GM12878 (cell line): ENCODE results near the gene CPNE5. TPM values are rescaled to one million over a fixed set of nuclear protein-coding genes. Genes with fewer than 3 reads are reported as not detected.

Experiments
- ATAC-seq: fragments of 200-7000 bp; cut with Tn5 transposase; 3 replicates; pipeline ENCODE4 v1.9.1; 2020; ENCODE audit warnings: mild to moderate bottlenecking, moderate library complexity
- BruUV-seq: library from RNA; stranded (reverse); fragments of 400-500 nt; replicated peaks from 2 replicates; lab custom pipeline; 2021; lab: Mats Ljungman, UMichigan
- CTCF ChIA-PET: fragments of 300-600 bp; sonication (Branson Sonifier 250); formaldehyde crosslinking; extraction: SDS; loops from one replicate; lab custom pipeline; 2021; ENCODE audit warnings: inconsistent platforms; lab: Yijun Ruan, JAX
- POLR2A ChIA-PET: fragments of 350-600 bp; formaldehyde crosslinking; extraction: SDS; loops from one replicate; lab custom pipeline; 2021; ENCODE audit warnings: inconsistent platforms; lab: Charles Lee
- RAD21 ChIA-PET: fragments of 300-600 bp; sonication (Branson Sonifier 250); formaldehyde crosslinking; loops from one replicate; lab custom pipeline; 2023; ENCODE audit warnings: antibody characterized with exemption; ENCODE audit not compliant: unreplicated experiment; lab: Charles Lee
- SMC1A ChIA-PET: fragments of 300-600 bp; sonication (Branson Sonifier 250); formaldehyde crosslinking; loops from one replicate; lab custom pipeline; 2023; ENCODE audit not compliant: unreplicated experiment, uncharacterized antibody; lab: Charles Lee
- DNase-seq: peaks from one replicate; pipeline ENCODE4 v3.0.0-alpha.2; 2011; ENCODE audit warnings: low read depth, low spot score
- FAIRE-seq: peaks from 3 replicates; lab custom pipeline; 2011; peaks lifted over from hg19 to GRCh38; lab: Jason Lieb, UNC
- H2AFZ ChIP-seq: 2 replicates; pipeline ENCODE4 v1.6.0; 2011; ENCODE audit warnings: low read depth, low read length, control low read depth; ENCODE audit not compliant: control insufficient read depth
- H3K27ac ChIP-seq: 2 replicates; pipeline ENCODE4 v1.5.1; 2011; ENCODE audit warnings: control low read depth; ENCODE audit not compliant: control insufficient read depth, insufficient read depth
- H3K27me3 ChIP-seq, 2 experiments: replicated peaks in 1 of 2; 2 replicates each; pipeline versions ENCODE4 v1.6.0 to v1.6.1; 2011; ENCODE audit warnings: low read length in 1 of 2; ENCODE audit not compliant: control insufficient read depth in 2 of 2, insufficient read depth in 2 of 2
- H3K36me3 ChIP-seq, 2 experiments: 2 replicates each; pipeline ENCODE4 v1.5.1; 2011; ENCODE audit warnings: low read length in 1 of 2; ENCODE audit not compliant: control insufficient read depth in 2 of 2, insufficient read depth in 2 of 2
- H3K4me1 ChIP-seq: 2 replicates; pipeline ENCODE4 v1.6.1; 2011; ENCODE audit warnings: mild to moderate bottlenecking, low read length, moderate library complexity, mixed read lengths; ENCODE audit not compliant: control insufficient read depth, insufficient read depth
- H3K4me2 ChIP-seq: 2 replicates; pipeline ENCODE4 v1.6.0; 2011; ENCODE audit warnings: control low read depth; ENCODE audit not compliant: control insufficient read depth, insufficient read depth
- H3K4me3 ChIP-seq: fragments of 200-600 bp; sonication (generic); 2 replicates; pipeline ENCODE4 v1.5.1; 2016
- H3K79me2 ChIP-seq: 2 replicates; pipeline ENCODE4 v1.6.0; 2011; ENCODE audit warnings: low read length; ENCODE audit not compliant: control insufficient read depth, insufficient read depth
- H3K9ac ChIP-seq: 2 replicates; pipeline ENCODE4 v1.8.0; 2011; ENCODE audit warnings: low read length, control low read depth, mixed read lengths; ENCODE audit not compliant: control insufficient read depth, insufficient read depth
- H3K9me3 ChIP-seq: replicated peaks from 3 replicates; pipeline ENCODE4 v1.5.1; 2011; ENCODE audit warnings: mild to moderate bottlenecking, low read length; ENCODE audit not compliant: control insufficient read depth, insufficient read depth
- H4K20me1 ChIP-seq: 2 replicates; pipeline ENCODE4 v1.6.0; 2011; ENCODE audit not compliant: control insufficient read depth, insufficient read depth
- ASH2L ChIP-seq: fragments of 300-600, 200-600 bp; sonication (generic); IDR thresholded peaks from 2 replicates; pipeline ENCODE4 v1.6.1; 2017; ENCODE audit warnings: low read depth, mild to moderate bottlenecking, borderline replicate concordance
- BCLAF1 ChIP-seq: fragments of 450-650 bp; IDR thresholded peaks from 2 replicates; pipeline ENCODE4 v1.6.1; 2017; ENCODE audit warnings: antibody characterized with exemption, mild to moderate bottlenecking, moderate library complexity
- BHLHE40 ChIP-seq, 2 experiments: fragments of 450-650 bp in 1 of 2; IDR thresholded peaks; 2 replicates each; pipeline ENCODE4 v1.6.1; 2011 to 2017; ENCODE audit warnings: low read depth in 2 of 2, borderline replicate concordance in 1 of 2, improper control_type of control experiment in 1 of 2, low read length in 1 of 2, mild to moderate bottlenecking in 1 of 2
- CBX5 ChIP-seq: sonication (generic); IDR thresholded peaks from 2 replicates; pipeline ENCODE4 v1.6.1; 2016; ENCODE audit warnings: low read depth, moderate library complexity, mild to moderate bottlenecking, inconsistent platforms
- CEBPB ChIP-seq, 2 experiments: fragments of 150-350 bp in 1 of 2; IDR thresholded peaks; 2 replicates each; pipeline ENCODE4 v1.6.1; 2012 to 2014; ENCODE audit warnings: low read depth in 2 of 2, low read length in 2 of 2, borderline replicate concordance in 1 of 2, inconsistent platforms in 1 of 2
- CHD2 ChIP-seq: IDR thresholded peaks from 2 replicates; pipeline ENCODE4 v1.6.1; 2011; ENCODE audit warnings: low read depth, low read length, improper control_type of control experiment, borderline replicate concordance
- CREM ChIP-seq: IDR thresholded peaks from 2 replicates; pipeline ENCODE4 v1.6.1; 2014; ENCODE audit warnings: antibody characterized with exemption, low read depth
- EGR1 ChIP-seq, 2 experiments: IDR thresholded peaks; 1 replicate in 1 of 2; 2 replicates in 1 of 2; pipeline ENCODE4 v1.6.1; 2011 to 2012; ENCODE audit warnings: low read depth in 2 of 2, low read length in 2 of 2, borderline replicate concordance in 1 of 2, mild to moderate bottlenecking in 1 of 2, moderate library complexity in 1 of 2
- FOXK2 ChIP-seq: fragments of 450-650 bp; IDR thresholded peaks from 2 replicates; pipeline ENCODE4 v1.6.1; 2017; ENCODE audit warnings: mild to moderate bottlenecking, moderate library complexity
- HCFC1 ChIP-seq: fragments of 150-350 bp; IDR thresholded peaks from 2 replicates; pipeline ENCODE4 v1.6.1; 2014; ENCODE audit warnings: low read length
- HDAC2 ChIP-seq: fragments of 200-600 bp; sonication (generic); IDR thresholded peaks from 2 replicates; pipeline ENCODE4 v1.6.1; 2017
- IKZF2 ChIP-seq, 2 experiments: fragments of 450-650 bp; IDR thresholded peaks; 2 replicates each; pipeline ENCODE4 v1.6.1; 2017; ENCODE audit warnings: mild to moderate bottlenecking in 2 of 2, moderate library complexity in 2 of 2
- KDM1A ChIP-seq: fragments of 200-600 bp; sonication (generic); IDR thresholded peaks from 2 replicates; pipeline ENCODE4 v1.6.1; 2016; ENCODE audit warnings: borderline replicate concordance
- KLF5 ChIP-seq: fragments of 450-650 bp; IDR thresholded peaks from 2 replicates; pipeline ENCODE4 v1.6.1; 2014; ENCODE audit warnings: mild to moderate bottlenecking; ENCODE audit not compliant: partially characterized antibody
- PML ChIP-seq: IDR thresholded peaks from 2 replicates; pipeline ENCODE4 v1.6.1; 2012; ENCODE audit warnings: low read length, inconsistent platforms
- RBBP5 ChIP-seq: fragments of 200-600 bp; sonication (generic); conservative IDR thresholded peaks from 2 replicates; pipeline ENCODE4 v1.6.1; 2016
- SMARCA5 ChIP-seq: fragments of 450-650 bp; IDR thresholded peaks from 2 replicates; pipeline ENCODE4 v1.6.1; 2017; ENCODE audit warnings: mild to moderate bottlenecking
- SP1 ChIP-seq: IDR thresholded peaks from one replicate; pipeline ENCODE4 v1.6.1; 2011; ENCODE audit warnings: low read depth, low read length
- SRF ChIP-seq, 2 experiments: IDR thresholded peaks; 2 replicates each; pipeline ENCODE4 v1.6.1; 2011; ENCODE audit warnings: low read depth in 2 of 2, low read length in 2 of 2, mild to moderate bottlenecking in 1 of 2, moderate library complexity in 1 of 2
- TCF12 ChIP-seq: IDR thresholded peaks from 2 replicates; pipeline ENCODE4 v1.6.1; 2011; ENCODE audit warnings: low read depth, mild to moderate bottlenecking, low read length
- TCF3 ChIP-seq: IDR thresholded peaks from 2 replicates; pipeline ENCODE4 v1.6.1; 2012; ENCODE audit warnings: low read depth, mild to moderate bottlenecking, low read length, borderline replicate concordance; ENCODE audit not compliant: insufficient read depth
- YY1 ChIP-seq: IDR thresholded peaks from 2 replicates; pipeline ENCODE4 v1.6.1; 2011; ENCODE audit warnings: low read depth, mild to moderate bottlenecking, low read length
- ZNF217 ChIP-seq: fragments of 450-650 bp; IDR thresholded peaks from 2 replicates; pipeline ENCODE4 v1.6.1; 2017; ENCODE audit warnings: antibody characterized with exemption, mild to moderate bottlenecking
- ZNF622 ChIP-seq: fragments of 450-650 bp; IDR thresholded peaks from 2 replicates; pipeline ENCODE4 v1.6.1; 2017; ENCODE audit warnings: mild to moderate bottlenecking, inconsistent platforms
- ZSCAN29 ChIP-seq: fragments of 450-650 bp; IDR thresholded peaks from 2 replicates; pipeline ENCODE4 v1.6.1; 2017; ENCODE audit warnings: mild to moderate bottlenecking, moderate library complexity
- WGBS: methylation state at CpG from one replicate; pipeline ENCODE4 v1.1.6; 2016; ENCODE audit warnings: low lambda C conversion rate; ENCODE audit not compliant: insufficient replicate concordance, insufficient coverage; ENCODE audit errors: missing lambda C conversion rate; 5-methylcytosine and 5-hydroxymethylcytosine counted together
- in situ Hi-C: fragments of 300-500 bp; cut with MboI; formaldehyde crosslinking; loops from 9 replicates; pipeline ENCODE4 v1.14.3; 2018; ENCODE audit warnings: mixed read lengths
- intact Hi-C: fragments of 100-400 bp; cut with micrococcal nuclease; formaldehyde crosslinking; loops from one replicate; pipeline ENCODE4 v1.14.2; 2022; ENCODE audit not compliant: unreplicated experiment
- polyA plus RNA-seq, 11 experiments: library from polyadenylated mRNA; depleted of rRNA in 4 of 11; unstranded in 6 of 11; stranded (reverse) in 5 of 11; fragments of >200 nt; fragmentation: Nextera tagmentation in 4 of 11; fragmentation: Illumina TruSeq in 1 of 11; extraction: Ambion mirVana in 4 of 11; extraction: Trizol in 1 of 11; gene quantifications; 1 replicate in 1 of 11; 2 replicates in 10 of 11; pipeline versions ENCODE4 v1.2.1 to v1.2.3, GENCODE V29; 2011 to 2016; ENCODE audit warnings: inconsistent platforms in 2 of 11, missing spikeins in 2 of 11, low read depth in 1 of 11
- total RNA-seq, 4 experiments: library from RNA; depleted of rRNA in 3 of 4; stranded (reverse); fragments of >200 nt in 3 of 4; fragmentation: Illumina TruSeq in 1 of 4; extraction: Trizol in 1 of 4; gene quantifications; 2 replicates each; pipeline versions ENCODE4 v1.2.1 to v1.2.3, GENCODE V29; 2013 to 2021

The CPNE5 gene
- total and polyA plus RNA-seq, 10 of the 15 experiments (the other 5 are each of a cell fraction or from before 2014, with no cell fraction given), result 2.4 to 39.1 (median 18.2) TPM

- no peak overlapping the region for H3K9ac ChIP-seq
- H4K20me1 ChIP-seq, result no peaks in the 10 kb centered on the region
- 13% methylated on average over 8 of the region's 8 CpGs for whole genome bisulfite sequencing
- ChIA-PET POLR2A (interaction anchor here (1.2 to 1.5 kb wide), 2 partner anchors 13 to 167 kb away, joined by 3 to 4 read pairs; no protein-coding TSS in a partner anchor), RAD21 (interaction anchor here (1.2 to 5.4 kb wide), 10 partner anchors 9 to 236 kb away, joined by 3 to 102 read pairs (median 6); no protein-coding TSS in a partner anchor), CTCF (interaction anchor here (0.7 to 12.1 kb wide), 27 partner anchors 10 to 409 kb away, joined by 3 to 330 read pairs (median 5); partner anchors contain the start of gene PPIL1), SMC1A (interaction anchor here (1.2 to 6.6 kb wide), 10 partner anchors 9 to 166 kb away, joined by 3 to 120 read pairs (median 6); no protein-coding TSS in a partner anchor)
- H2AFZ ChIP-seq, result no peak overlapping the region; the same call in 1 of the 2 replicates
- no peak overlapping the region for H3K27ac ChIP-seq
- DNase-seq (no peak), FAIRE-seq (peak; percentile 78), ATAC-seq (peak; percentile 78)
- 0 out of 2 replicates have a peak overlapping the region, but pooled peaks have one; percentile 17 for H3K4me2 ChIP-seq
- no peaks in the 10 kb centered on the region for H3K27me3 ChIP-seq
- in situ Hi-C loops (no loop called here), intact Hi-C loops (loop anchor here (2.0 to 5.0 kb wide), 2 partner anchors 15 to 71 kb away; no protein-coding TSS in a partner anchor)
- BruUV-seq, result no TSS peak
- no peak overlapping the region for H3K4me3 ChIP-seq
- peaks cover 21% of the 10 kb centered on the region for H3K4me1 ChIP-seq
- H3K9me3 ChIP-seq, result no peaks in the 10 kb centered on the region
- H3K36me3 ChIP-seq, result no peaks in the 10 kb centered on the region
- no peaks in the 10 kb centered on the region for H3K79me2 ChIP-seq
- TF ChIP-seq EGR1 (IDR thresholded peaks at IDR 0.05; ENCODE audit: borderline replicate concordance in 1 of 2, low read depth in 2 of 2, low read length in 2 of 2) (no peak), ZNF622 (no peak), CBX5 (no peak), KDM1A (no peak), CHD2 (no peak), HCFC1 (no peak), HDAC2 (no peak), CEBPB (IDR thresholded peaks at IDR 0.05; ENCODE audit: borderline replicate concordance in 1 of 2, low read depth in 2 of 2, low read length in 2 of 2) (no peak), BHLHE40 (IDR thresholded peaks at IDR 0.05; ENCODE audit: borderline replicate concordance in 1 of 2, low read depth in 2 of 2, low read length in 1 of 2) (peak; percentile 50 to 71; a peak in 3 of 4 replicates), SP1 (no peak), TCF3 (no peak), SMARCA5 (no peak), BCLAF1 (no peak), PML (no peak), ZSCAN29 (no peak), YY1 (no peak), CREM (no peak), ASH2L (no peak), ZNF217 (no peak), TCF12 (peak; percentile 88), FOXK2 (no peak), RBBP5 (no peak), IKZF2 (IDR thresholded peaks at IDR 0.05) (0 out of 4 replicates have a peak, but pooled peaks have one; percentile 31 to 44), KLF5 (no peak), SRF (IDR thresholded peaks at IDR 0.05; ENCODE audit: low read depth in 2 of 2, low read length in 2 of 2) (no peak)
These were observed 57.6 kb downstream of the CPNE5 start for GRCh38 chr6:36781669-36782068.
